Myocyte (in vitro differentiated cells): Measurements from ENCODE around the gene CNKSR3. TPM values are rescaled to one million over a fixed set of nuclear protein-coding genes. Genes with fewer than 3 reads are reported as not detected.

Source experiments
- DNase-seq: peaks from one replicate; pipeline ENCODE4 v3.0.0-alpha.2; 2012; ENCODE audit warnings: low read depth
- total RNA-seq: library from RNA; depleted of rRNA; stranded (reverse); fragments of >200 nt; gene quantifications from 2 replicates; pipeline ENCODE4 v1.2.3, GENCODE V29; 2014

CNKSR3 gene
- total RNA-seq, 1 donor from 2014 or later = 10.0 TPM

DNA sequence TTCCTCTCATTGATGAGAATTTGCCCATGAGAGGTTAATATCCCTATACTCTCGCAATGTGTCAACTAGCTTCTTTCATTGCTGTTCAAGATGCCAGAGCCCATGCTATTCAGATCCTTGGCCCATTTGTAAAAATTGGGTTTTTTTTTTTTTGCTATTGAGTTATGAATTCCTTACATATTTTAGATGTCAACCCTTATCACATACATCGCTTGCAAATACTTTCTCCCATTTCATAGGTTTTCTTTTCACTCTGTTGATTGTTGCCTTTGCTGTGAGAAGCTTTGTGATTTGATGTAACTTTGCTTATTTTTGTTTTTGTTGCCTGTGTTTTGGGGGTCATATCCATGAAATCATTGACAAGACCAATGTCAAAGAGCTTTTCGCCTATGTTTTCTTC lies 121.7 kb downstream of the CNKSR3 start:
- no peak for DNase-seq

DNA sequence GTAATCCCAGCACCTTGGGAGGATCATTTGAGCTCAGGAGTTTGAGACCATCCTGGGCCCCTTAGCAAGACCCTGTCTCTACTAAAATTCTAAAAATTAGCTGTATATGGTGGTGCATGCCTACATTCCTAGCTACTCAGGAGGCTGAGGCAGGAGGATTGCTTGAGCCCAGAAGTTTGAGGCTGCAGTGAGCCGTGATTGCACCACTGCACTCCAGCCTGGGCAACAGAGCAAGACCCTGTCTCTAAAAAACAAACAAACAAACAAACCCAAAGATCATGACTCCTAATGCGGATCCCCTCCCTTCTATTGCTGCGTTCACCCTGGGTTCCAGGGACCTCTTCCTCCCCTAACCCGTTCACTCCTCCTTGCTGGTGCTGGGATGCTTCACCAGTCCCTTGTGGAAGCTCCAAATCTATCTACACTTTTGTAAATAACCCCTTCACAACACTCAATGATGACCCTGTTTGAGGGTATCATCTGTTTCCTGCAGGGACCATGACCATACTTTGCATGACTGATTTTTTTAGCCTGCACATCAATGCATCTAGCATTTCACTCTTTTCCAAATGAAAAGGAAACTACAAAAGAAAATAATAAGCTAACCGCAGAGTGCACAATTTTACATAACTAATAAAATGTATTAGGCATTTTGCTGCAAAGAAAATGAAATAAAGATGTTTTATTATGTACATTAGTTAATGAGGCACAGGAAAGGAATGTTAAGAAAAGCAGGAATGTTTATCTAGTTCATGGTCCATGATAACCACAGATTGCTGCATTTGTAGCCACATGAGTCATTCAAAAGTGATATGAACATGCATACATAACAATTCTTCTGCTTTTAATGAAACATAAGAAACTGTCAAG lies 123.4 kb downstream of the CNKSR3 start:
- DNase-seq = no peak

DNA sequence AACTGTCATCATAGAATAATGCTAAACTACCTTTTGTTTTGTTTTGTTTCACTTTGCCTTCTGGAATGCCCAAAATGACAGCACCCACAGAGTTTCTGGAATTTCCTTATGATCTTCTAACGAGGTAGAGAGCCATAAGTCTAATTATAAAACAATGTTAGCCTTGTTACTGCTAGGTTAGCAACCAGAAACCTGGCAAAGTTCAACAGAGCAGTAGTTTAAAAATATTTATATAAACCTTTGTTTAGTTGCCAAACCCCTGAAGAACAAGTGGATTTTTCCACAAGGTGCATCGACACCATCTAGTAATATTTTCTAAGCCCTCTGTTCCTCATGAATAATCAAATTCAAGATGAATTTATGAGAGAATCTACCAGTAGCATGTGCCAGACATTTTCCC lies 126.3 kb downstream of the CNKSR3 start:
- no peak for DNase-seq

DNA sequence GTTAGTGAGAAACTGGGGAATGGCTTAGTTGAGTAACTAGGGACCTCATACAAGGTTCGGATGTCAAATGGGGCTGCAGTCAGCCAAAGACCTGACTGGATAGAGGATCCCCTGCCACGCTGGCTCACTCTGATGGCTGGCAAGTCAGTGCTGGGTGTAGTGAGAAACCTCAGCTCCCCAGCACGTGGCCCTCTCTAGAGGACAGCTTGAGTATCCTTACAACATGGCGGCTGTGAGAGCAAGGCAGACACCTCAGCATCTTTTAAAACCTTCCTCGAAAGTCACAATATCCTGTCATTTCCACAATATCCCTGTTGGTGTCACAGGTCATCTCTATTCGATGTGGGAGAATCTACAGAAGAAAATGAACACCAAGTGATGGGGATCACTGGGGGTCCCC lies 127.2 kb downstream of the CNKSR3 start:
- DNase-seq = no peak

DNA sequence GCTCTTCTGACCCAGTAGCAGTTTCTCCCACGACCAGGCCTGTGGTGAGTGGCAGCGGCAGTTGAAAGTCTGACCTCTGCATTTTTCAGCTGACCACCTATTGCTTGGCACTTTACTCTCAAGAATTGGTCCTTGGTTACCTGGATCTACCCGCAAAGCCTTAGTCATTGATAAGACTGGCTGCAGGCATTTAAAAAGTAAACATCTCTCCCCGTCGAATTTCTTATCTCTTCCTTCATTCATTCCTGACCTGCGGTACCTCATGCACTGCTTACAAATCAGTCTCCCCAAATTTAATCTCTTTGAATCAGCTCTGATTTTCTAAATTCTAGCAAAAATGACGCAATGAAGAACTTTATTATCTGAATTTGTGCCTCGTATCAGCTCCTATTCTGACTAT lies 127.7 kb downstream of the CNKSR3 start:
- DNase-seq = no peak

DNA sequence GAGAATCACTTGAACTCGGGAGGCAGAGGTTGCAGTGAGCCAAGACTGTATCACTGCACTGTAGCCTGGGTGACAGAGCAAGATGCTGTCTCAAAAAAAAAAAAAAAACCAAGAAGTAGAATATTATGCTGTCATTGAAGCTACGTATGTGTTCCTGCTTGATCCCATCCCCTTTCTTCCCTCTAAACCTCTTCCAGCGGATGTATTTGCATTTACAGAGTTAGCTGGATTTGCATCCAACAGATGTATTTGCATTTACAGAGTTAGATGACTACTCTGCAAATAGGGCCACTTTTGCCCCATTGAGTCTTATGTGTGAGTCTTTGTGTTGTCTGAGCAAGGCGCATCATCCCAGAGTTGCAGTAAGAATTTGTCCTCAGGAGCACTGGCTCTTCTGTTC lies 128.9 kb downstream of the CNKSR3 start:
- no peak for DNase-seq

DNA sequence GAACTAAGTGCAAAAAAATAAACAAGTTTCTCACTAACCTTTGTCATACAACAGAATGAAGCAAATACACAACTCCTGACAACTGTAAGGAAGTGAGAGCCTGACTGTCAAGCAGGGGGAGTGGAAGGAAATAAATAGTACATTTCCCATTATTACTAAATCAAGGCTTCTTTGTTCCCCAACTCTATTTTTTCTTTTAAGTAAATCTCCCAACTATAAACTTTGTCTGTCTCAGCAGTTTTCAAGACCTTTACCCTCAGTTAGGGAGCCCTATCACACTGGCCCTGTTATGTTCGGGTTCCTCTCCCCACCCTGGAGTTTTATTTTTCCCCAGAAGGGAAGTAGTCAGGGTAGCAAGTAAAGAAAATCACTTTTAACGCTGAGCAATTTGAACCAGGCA lies 129.7 kb downstream of the CNKSR3 start:
- DNase-seq = no peak

DNA sequence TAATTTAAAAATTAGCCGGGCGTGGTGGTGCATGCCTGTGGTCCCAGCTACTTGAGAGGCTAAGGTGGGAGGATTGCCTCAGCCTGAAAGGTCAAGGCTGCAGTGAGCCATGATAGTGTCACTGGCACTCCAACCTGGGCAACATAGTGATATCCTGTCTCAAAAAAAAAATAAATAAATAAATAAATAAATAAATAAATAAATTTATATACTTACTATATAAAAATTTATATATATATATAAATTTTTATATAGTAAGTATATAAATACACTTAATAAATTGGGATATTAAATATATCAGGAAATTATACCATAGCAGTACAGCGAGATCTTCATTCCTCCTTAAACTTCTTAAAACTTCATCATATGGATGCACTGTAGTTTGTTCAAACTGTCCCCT lies 130.9 kb downstream of the CNKSR3 start:
- DNase-seq = no peak

DNA sequence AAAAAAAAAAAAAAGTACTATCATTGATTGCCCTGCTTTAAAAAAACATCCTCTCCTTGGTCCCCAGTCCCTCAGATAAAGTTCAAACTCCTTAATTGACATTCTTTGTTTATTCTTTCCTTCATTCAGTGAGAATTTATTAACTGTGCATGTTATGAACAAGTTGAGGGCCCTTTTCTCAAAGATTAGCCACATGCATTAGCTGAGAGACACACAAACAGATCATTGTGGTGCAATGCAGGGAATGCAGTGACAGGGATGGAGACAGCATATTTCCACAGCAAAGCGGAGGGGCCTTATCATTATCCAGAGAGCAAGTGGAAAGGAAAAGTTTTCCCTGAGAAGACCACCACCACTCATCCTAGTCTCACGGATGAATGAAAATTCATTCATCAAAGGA lies 132.0 kb downstream of the CNKSR3 start:
- no peak for DNase-seq

DNA sequence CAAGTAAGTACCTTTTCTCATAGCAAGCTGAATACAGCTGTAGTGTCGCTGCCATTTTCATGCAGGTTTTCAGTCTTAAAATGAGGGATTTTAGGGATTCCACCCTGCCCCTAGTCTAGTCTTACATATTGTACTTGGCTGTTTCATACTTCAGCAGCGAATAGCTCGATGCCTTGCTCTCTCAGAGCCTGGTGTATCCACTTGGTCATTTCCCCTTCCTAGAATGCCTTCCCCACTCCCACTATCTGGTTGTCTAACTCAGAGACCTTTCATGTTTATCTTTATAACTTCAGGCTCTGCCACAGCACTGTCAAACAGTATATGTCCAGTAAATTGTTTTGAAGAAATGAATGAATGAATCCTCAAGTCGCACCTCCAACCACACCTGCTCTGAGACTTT lies 132.8 kb downstream of the CNKSR3 start:
- DNase-seq = no peak

DNA sequence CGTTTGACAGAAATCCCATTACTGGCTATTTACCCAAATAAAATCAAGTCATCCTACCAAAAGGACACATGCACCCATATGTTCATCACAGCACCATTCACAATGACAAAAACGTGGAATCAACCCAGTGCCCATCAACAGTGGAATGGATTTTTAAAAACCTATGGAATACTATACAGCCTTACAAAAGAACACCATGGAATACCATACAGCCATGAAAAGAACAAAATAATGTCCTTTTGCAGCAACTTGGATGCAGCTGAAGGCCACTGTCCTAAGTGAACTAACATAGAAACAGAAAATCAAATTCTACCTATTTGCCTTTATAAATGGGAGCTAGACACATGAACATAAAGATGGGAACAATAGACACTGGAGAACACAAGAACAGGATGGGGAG lies 136.5 kb downstream of the CNKSR3 start:
- no peak for DNase-seq

DNA sequence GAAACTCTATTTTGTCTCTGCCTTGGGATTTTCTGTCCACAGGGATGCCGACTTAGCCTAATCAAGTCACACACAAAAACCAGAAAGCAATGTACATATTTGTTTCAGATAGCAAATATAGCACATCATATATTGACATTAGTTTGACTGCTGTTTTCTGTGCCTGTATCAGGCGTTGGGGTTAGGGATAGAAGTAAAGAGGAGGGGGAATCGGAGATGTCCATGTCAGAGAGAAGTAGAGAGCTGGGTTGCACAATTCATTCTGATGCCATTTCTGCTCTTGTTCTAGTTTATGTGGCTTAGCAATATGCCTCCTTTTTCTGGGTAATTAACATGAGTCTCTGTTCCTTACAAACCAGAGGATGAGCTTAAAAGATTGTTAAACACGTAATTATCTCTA lies 139.2 kb downstream of the CNKSR3 start:
- DNase-seq = no peak

DNA sequence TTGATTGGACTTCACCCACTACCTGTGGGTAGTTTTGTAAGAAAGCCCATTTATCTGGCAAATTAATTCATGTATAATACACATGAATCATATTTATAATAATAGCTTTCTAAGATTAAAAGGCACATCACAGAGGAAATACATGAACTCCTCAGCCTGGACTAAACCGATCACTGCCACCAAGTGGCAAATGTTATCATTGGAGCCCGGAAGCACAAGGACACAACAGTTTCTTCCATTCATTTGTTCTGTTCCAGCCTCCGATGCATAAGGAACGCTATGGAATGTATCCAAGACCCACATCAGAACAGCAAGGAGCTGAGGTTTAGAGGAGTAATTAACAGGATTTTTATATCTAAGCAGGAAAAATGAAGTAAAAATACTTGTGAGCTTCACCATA lies 139.9 kb downstream of the CNKSR3 start:
- DNase-seq = peak; percentile 55

DNA sequence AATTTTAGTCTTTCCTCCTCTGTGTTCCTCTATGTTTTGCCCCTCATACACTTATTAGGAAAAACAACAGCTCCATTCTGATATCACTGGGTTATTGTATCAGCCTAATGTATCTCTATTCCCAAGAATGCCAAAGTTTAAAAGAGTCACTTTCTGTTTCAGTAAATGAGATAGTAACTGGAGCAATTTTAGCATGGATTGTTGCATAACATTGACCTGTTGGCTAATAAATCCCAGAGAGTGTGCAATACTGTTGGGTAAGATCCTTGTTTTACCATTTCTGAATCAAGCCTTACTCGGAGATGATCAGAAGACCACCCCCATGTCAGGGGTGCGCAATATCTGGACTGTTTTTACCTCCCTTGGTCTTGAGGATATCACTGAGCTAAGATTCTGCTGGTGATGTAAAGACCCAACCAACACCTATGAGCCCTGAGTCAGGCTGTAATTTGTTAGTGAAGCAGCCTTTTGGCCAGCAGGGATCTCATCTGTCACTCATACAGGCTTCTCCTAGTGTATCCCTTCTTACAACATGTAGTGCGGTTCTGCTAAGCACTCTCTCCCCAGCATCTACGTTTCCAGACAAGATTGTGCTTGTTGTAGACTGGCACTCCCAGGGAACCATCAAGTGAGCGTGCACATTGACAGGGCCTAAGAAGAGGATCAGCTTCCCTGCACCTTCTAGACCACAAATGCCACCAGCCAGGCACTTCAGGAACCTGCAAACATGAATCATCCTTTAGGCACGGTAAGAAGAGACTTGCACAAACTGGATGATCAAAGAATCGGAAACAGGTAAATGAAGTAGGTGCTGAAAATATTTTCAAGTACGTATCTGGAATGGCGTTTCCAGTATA lies 142.4 kb downstream of the CNKSR3 start:
- DNase-seq = no peak

DNA sequence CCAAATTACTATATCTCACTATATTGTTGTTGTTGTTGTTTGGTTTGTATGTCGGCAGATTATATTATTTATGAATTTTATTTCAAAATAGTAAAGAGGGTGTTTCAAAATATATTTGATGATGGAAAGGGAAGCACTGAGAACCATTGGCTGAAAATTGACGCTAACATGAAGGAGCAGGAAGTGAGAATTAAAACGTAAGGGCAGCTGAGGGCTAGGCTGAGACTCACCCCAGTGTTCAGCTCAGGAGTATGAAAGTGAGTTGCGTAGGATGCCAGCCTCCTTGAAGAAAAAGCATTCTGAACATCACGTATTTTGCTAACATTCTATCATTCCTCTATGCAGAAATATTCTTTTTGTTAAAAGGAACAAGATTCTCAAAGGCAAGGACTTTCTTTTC lies 143.1 kb downstream of the CNKSR3 start:
- no peak for DNase-seq

DNA sequence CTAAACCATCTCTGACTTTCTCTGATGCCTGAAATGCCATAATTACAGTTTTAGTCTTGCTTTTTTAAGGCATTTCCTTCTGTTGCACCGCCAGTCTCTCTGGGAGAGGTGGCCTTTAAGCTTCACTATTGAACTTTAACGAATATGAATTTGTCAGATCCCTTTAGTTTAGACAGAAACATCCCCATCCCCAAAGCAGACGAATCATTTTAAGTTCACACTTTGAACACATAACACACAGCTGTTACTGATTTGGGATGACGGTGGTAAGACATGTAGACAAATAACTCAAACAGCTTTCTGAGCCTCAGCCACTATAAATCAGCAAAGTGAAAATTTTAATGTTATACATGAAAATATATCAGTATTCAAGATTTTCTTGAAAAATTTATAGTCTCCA lies 146.7 kb downstream of the CNKSR3 start:
- no peak for DNase-seq

DNA sequence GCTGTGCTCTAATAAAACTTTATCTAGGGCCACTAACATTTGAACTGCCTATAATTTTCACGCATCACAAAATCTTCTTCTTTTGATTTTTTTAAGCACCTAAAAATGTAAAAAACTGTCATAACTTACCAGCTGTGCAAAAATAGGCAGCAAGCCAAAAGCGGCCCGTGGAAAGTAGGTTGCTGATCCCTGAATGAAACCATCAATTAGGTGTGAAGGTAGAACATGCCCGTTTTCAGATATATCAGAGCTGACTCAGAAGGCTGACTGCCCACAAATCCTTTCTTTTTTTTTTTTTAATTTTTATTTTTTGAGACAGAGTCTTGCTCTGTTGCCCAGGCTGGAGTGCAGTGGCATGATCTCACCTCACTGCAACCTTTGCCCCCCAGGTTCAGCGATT lies 149.0 kb downstream of the CNKSR3 start:
- DNase-seq = no peak

DNA sequence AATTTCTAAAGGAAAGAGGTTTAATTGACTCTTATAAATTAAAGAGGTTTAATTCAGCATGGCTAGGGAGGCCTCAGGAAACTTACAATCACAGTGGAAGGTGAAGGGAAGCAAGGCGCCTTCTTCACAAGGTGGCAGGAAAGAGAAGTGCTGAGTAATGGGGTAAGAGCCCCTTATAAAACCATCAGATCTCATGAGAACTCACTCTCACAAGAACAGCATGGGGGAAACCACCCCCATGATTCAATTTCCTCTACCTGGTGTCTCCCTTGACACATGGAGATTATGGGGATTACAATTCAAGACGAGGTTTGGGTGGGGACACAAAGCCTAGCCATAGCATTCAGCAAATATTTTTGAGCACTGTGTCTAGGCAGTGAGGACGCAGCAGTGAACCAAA lies 150.0 kb downstream of the CNKSR3 start:
- DNase-seq = no peak

DNA sequence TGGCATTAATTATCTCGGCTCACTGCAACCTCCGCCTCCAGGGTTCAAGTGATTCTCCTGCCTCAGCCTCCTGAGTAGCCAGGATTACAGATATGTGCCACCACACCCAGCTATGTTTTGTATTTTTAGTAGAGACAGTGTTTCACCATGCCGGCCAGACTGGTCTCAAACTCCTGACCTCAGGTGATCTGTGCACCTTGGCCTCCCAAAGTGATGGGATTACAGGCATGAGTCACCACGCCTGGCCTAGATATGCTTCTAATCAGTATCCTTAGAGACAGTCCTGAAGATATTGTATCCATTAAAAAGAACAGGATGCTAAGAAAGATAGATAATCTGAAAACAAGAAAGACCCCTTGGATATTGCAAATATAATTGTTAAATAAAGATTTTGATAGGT lies 150.8 kb downstream of the CNKSR3 start:
- DNase-seq = no peak

DNA sequence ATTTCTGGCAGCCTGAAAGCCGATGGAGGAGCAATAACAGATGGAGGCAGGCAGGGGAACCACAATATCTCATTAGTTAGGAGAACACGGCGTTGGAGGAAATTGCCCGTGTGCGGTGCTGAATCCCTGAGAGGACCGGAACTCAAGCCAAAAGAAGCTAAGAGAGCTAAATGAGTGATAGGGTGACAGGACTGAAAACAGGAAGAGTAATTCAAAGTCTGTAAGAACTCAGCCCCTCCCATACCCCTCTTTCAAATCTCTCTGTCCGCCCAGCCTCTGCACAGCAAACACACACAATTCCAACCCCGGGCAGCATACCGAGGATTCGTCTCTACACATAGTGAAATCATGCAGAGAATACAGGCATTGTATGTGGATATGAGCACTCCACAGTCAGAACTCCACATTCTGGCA lies 151.3 kb downstream of the CNKSR3 start:
- DNase-seq = peak; percentile 15

DNA sequence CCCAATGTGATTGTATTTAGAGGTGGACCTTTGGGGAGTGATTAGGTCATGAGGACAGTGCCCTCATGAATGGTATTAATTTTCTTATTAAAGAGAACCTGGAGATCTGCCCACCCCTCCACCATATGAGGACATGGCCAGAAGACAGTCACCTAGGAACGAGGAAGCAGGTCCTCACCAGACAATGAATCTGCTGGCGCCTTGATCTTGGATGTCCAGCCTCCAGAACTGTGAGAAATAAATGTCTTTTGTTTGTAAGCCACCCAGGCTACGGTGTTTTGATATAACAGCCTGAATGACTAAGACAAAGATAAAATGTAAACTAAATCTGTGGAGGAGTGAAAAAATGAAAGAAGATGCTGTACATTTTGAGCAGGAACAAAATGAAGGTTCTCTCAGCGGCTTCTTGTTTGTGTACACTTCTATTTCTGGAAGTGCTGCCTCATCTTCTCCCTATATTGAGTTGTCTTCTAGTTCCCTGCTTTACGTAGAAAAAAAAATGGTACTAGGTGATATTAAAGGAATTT lies 152.4 kb downstream of the CNKSR3 start:
- DNase-seq = no peak

DNA sequence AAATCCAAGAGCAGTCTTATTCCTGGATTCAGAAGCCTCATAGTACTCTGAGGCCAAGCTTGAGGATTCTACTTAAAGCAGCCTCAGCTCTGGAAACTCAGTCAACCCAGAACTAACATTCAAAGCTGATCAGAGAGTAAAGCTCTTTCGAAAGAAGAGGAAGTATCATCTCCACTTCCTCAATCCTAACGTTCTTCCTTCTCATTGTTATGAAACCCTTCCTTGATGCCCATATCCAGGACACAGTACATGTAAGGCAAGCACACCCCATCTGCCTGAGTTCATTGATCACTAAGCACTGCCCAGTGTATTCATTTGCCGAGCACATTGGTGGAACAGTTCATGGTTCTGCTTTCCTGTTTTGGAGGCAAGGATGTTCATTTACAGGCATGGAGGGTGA lies 153.8 kb downstream of the CNKSR3 start, which contains the start of gene IPCEF1:
TSS of gene IPCEF1 (minus strand) at position 114 of the 400 bp plus-strand sequence. CDS start 90,856 bp downstream, outside the sequence.
- no peak for DNase-seq
